H9 (cell line): ENCODE measurements around the gene BCKDHB. TPM values are rescaled to one million over a fixed set of nuclear protein-coding genes. Genes with fewer than 3 reads are reported as not detected.

Source experiments
- DNase-seq: peaks from one replicate; pipeline ENCODE4 v3.0.0-alpha.2; 2017
- H2AFZ ChIP-seq: one replicate; pipeline ENCODE4 v1.6.1; 2013; ENCODE audit warnings: mild to moderate bottlenecking, low read length, control low read depth, moderate library complexity
- H2AK5ac ChIP-seq: 2 replicates; pipeline ENCODE4 v1.6.1; 2013; ENCODE audit warnings: low read length, control low read depth, mixed read lengths; ENCODE audit not compliant: insufficient read length
- H2BK120ac ChIP-seq: one replicate; pipeline ENCODE4 v1.6.1; 2013; ENCODE audit warnings: low read depth, mild to moderate bottlenecking, low read length, control low read depth, inconsistent platforms; ENCODE audit not compliant: poor library complexity, severe bottlenecking
- H2BK12ac ChIP-seq: 2 replicates; pipeline ENCODE4 v1.6.1; 2013; ENCODE audit warnings: low read length, control low read depth, mixed read lengths, low read depth; ENCODE audit not compliant: insufficient read length
- H2BK15ac ChIP-seq: 2 replicates; pipeline ENCODE4 v1.6.1; 2013; ENCODE audit warnings: low read depth, low read length, control low read depth
- H2BK20ac ChIP-seq: one replicate; pipeline ENCODE4 v1.6.1; 2013; ENCODE audit warnings: low read depth, mild to moderate bottlenecking, low read length, control low read depth, inconsistent platforms; ENCODE audit not compliant: poor library complexity, severe bottlenecking
- H2BK5ac ChIP-seq: 2 replicates; pipeline ENCODE4 v1.6.1; 2013; ENCODE audit warnings: low read length, control low read depth, mixed read lengths; ENCODE audit not compliant: insufficient read length
- H3K14ac ChIP-seq: 2 replicates; pipeline ENCODE4 v1.6.1; 2013; ENCODE audit warnings: low read length, control low read depth; ENCODE audit not compliant: insufficient read depth
- H3K18ac ChIP-seq: 2 replicates; pipeline ENCODE4 v1.6.1; 2013; ENCODE audit warnings: low read depth, mild to moderate bottlenecking, mixed read lengths, low read length, control low read depth; ENCODE audit not compliant: insufficient read length
- H3K23ac ChIP-seq: 2 replicates; pipeline ENCODE4 v1.6.1; 2013; ENCODE audit warnings: low read length, control low read depth, mixed read lengths, low read depth; ENCODE audit not compliant: insufficient read length
- H3K23me2 ChIP-seq: 2 replicates; pipeline ENCODE4 v1.6.1; 2013; ENCODE audit warnings: low read depth, mild to moderate bottlenecking, mixed read lengths, low read length, control low read depth; ENCODE audit not compliant: insufficient read length, poor library complexity, severe bottlenecking
- H3K27ac ChIP-seq: 2 replicates; pipeline ENCODE4 v1.5.1; 2013; ENCODE audit warnings: low read length, control low read depth, mixed read lengths, low read depth; ENCODE audit not compliant: insufficient read length
- H3K27me3 ChIP-seq: 2 replicates; pipeline ENCODE4 v1.6.1; 2013; ENCODE audit warnings: low read length, control low read depth, inconsistent platforms; ENCODE audit not compliant: insufficient read depth
- H3K4ac ChIP-seq: 2 replicates; pipeline ENCODE4 v1.6.1; 2013; ENCODE audit warnings: low read depth, mild to moderate bottlenecking, control low read depth, inconsistent platforms, low read length, moderate library complexity
- H3K4me1 ChIP-seq: 2 replicates; pipeline ENCODE4 v1.6.1; 2013; ENCODE audit warnings: low read length, control low read depth, inconsistent platforms; ENCODE audit not compliant: insufficient read depth
- H3K4me2 ChIP-seq: 2 replicates; pipeline ENCODE4 v1.6.1; 2013; ENCODE audit warnings: low read length, control low read depth, mixed read lengths; ENCODE audit not compliant: insufficient read length, insufficient read depth
- H3K56ac ChIP-seq: 2 replicates; pipeline ENCODE4 v1.6.1; 2013; ENCODE audit warnings: low read depth, mild to moderate bottlenecking, mixed read lengths, low read length, control low read depth; ENCODE audit not compliant: insufficient read length
- H3K79me1 ChIP-seq: 2 replicates; pipeline ENCODE4 v1.6.1; 2013; ENCODE audit warnings: low read depth, mild to moderate bottlenecking, moderate library complexity, low read length, control low read depth, inconsistent platforms; ENCODE audit not compliant: insufficient read depth, poor library complexity, severe bottlenecking
- H3K79me2 ChIP-seq: 2 replicates; pipeline ENCODE4 v1.6.1; 2013; ENCODE audit warnings: low read length, control low read depth, inconsistent platforms; ENCODE audit not compliant: insufficient read depth
- H3K9ac ChIP-seq: 2 replicates; pipeline ENCODE4 v1.6.1; 2013; ENCODE audit warnings: low read length, control low read depth, mixed read lengths; ENCODE audit not compliant: insufficient read length; ENCODE audit errors: extremely low read depth
- H3K9me3 ChIP-seq: one replicate; pipeline ENCODE4 v1.6.1; 2013; ENCODE audit warnings: low read depth, low read length, inconsistent platforms; ENCODE audit not compliant: control insufficient read depth
- H3T11ph ChIP-seq: one replicate; pipeline ENCODE4 v1.6.1; 2013; ENCODE audit warnings: mild to moderate bottlenecking, low read length, control low read depth, inconsistent platforms
- H4K20me1 ChIP-seq: one replicate; pipeline ENCODE4 v1.6.1; 2013; ENCODE audit not compliant: control insufficient read depth, insufficient read length, insufficient read depth
- H4K5ac ChIP-seq: 2 replicates; pipeline ENCODE4 v1.6.1; 2013; ENCODE audit warnings: low read depth, mild to moderate bottlenecking, mixed read lengths, low read length, control low read depth; ENCODE audit not compliant: insufficient read length
- H4K8ac ChIP-seq: replicated peaks from 2 replicates; pipeline ENCODE4 v1.6.1; 2013; ENCODE audit warnings: low read length, control low read depth, mixed read lengths, low read depth; ENCODE audit not compliant: insufficient read length
- H4K91ac ChIP-seq: 2 replicates; pipeline ENCODE4 v1.6.1; 2013; ENCODE audit warnings: low read depth, mild to moderate bottlenecking, moderate library complexity, mixed read lengths, low read length, control low read depth; ENCODE audit not compliant: insufficient read length
- H3K27ac Mint-ChIP-seq, 3 experiments: 2 replicates in 2 of 3; 3 replicates in 1 of 3; pipeline ENCODE4 v1.8.0; 2020 to 2021; ENCODE audit warnings: mixed read lengths in 3 of 3, mild to moderate bottlenecking in 1 of 3, moderate library complexity in 1 of 3
- H3K27me3 Mint-ChIP-seq: 2 replicates; pipeline ENCODE4 v1.8.0; 2021; ENCODE audit warnings: low read depth, mild to moderate bottlenecking, moderate library complexity, mixed read lengths
- H3K36me3 Mint-ChIP-seq, 3 experiments: 2 replicates in 2 of 3; 3 replicates in 1 of 3; pipeline ENCODE4 v1.8.0; 2020 to 2021; ENCODE audit warnings: low read depth in 3 of 3, mixed read lengths in 3 of 3; ENCODE audit not compliant: insufficient read depth in 1 of 3
- H3K4me1 Mint-ChIP-seq, 2 experiments: 2 replicates each; pipeline ENCODE4 v1.8.0; 2020; ENCODE audit warnings: mixed read lengths in 2 of 2
- H3K4me3 Mint-ChIP-seq, 2 experiments: 2 replicates in 1 of 2; 3 replicates in 1 of 2; pipeline ENCODE4 v1.8.0; 2020 to 2021; ENCODE audit warnings: mild to moderate bottlenecking in 2 of 2, mixed read lengths in 2 of 2, moderate library complexity in 1 of 2
- H3K9me3 Mint-ChIP-seq, 2 experiments: 2 replicates in 1 of 2; 3 replicates in 1 of 2; pipeline ENCODE4 v1.8.0; 2020; ENCODE audit warnings: mild to moderate bottlenecking in 2 of 2, mixed read lengths in 2 of 2, moderate library complexity in 1 of 2
- WGBS: extraction: QIAGEN DNeasy Blood & Tissue Kit; methylation state at CpG from one replicate; pipeline ENCODE4 v1.1.7; 2013; ENCODE audit warnings: missing lambda C conversion rate, low lambda C conversion rate, mixed read lengths; ENCODE audit not compliant: insufficient read length; ENCODE audit errors: extremely low coverage; 5-methylcytosine and 5-hydroxymethylcytosine counted together
- total RNA-seq: library from RNA; stranded (reverse); gene quantifications from 2 replicates; pipeline ENCODE4 v1.2.1, GENCODE V29; 2021
- TF ChIP-seq, protein P1 (sequence below): fragments of 200-600 bp; sonication (generic); conservative IDR thresholded peaks from 3 replicates; pipeline ENCODE4 v1.8.0; 2021; ENCODE audit warnings: antibody characterized with exemption, mild to moderate bottlenecking

BCKDHB gene
- total RNA-seq, 1 experiment from 2014 or later = 26.6 TPM

- Histone ChIP-seq H3K23ac (no peak overlapping the region), H4K5ac (no peak overlapping the region), H3K4me2 (no peak overlapping the region), H2BK5ac (no peak overlapping the region), H2BK120ac (no peak overlapping the region), H2BK15ac (no peak overlapping the region), H3K4me1 (no peaks in the 10 kb centered on the region; the same call in 1 of the 2 replicates), H3T11ph (no peak overlapping the region), H3K27ac (no peak overlapping the region), H3K4ac (no peak overlapping the region), H2AK5ac (no peak overlapping the region), H3K56ac (no peak overlapping the region), H3K9me3 (no peaks in the 10 kb centered on the region), H3K79me1 (no peaks in the 10 kb centered on the region), H3K14ac (no peak overlapping the region), H4K8ac (no peak overlapping the region), H2BK20ac (no peak overlapping the region), H3K18ac (no peak overlapping the region), H4K91ac (no peak overlapping the region), H3K27me3 (no peaks in the 10 kb centered on the region), H2AFZ (no peak overlapping the region), H4K20me1 (no peaks in the 10 kb centered on the region), H3K79me2 (no peaks in the 10 kb centered on the region; the same call in 1 of the 2 replicates), H3K9ac (no peak overlapping the region), H3K23me2 (no peaks in the 10 kb centered on the region), H2BK12ac (no peak overlapping the region)
- Mint-ChIP-seq H3K27me3 (no peaks in the 10 kb centered on the region), H3K4me3 (no peak overlapping the region), H3K27ac (no peak overlapping the region), H3K9me3 (no peaks in the 10 kb centered on the region), H3K4me1 (no peaks in the 10 kb centered on the region), H3K36me3 (no peaks in the 10 kb centered on the region; a peak in 2 of 7 replicates)
- DNase-seq = no peak
- WGBS = no CpG with 5 or more reads among the region's 1 CpG
- TF ChIP-seq, protein P1, sequence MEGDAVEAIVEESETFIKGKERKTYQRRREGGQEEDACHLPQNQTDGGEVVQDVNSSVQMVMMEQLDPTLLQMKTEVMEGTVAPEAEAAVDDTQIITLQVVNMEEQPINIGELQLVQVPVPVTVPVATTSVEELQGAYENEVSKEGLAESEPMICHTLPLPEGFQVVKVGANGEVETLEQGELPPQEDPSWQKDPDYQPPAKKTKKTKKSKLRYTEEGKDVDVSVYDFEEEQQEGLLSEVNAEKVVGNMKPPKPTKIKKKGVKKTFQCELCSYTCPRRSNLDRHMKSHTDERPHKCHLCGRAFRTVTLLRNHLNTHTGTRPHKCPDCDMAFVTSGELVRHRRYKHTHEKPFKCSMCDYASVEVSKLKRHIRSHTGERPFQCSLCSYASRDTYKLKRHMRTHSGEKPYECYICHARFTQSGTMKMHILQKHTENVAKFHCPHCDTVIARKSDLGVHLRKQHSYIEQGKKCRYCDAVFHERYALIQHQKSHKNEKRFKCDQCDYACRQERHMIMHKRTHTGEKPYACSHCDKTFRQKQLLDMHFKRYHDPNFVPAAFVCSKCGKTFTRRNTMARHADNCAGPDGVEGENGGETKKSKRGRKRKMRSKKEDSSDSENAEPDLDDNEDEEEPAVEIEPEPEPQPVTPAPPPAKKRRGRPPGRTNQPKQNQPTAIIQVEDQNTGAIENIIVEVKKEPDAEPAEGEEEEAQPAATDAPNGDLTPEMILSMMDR = no peak
These were observed 91.0 kb downstream of the BCKDHB start for GRCh38 chr6:80197474-80197873.
